Forelimb muscle (tissue), 1 donor: ENCODE results near the gene DMD. TPM values are rescaled to one million over a fixed set of nuclear protein-coding genes. Genes with fewer than 3 reads are reported as not detected.

ENCODE experiments used
- DNase-seq: peaks from one replicate; pipeline ENCODE4 v3.0.0-alpha.2; 2013; ENCODE audit warnings: low read depth
- polyA plus RNA-seq: library from polyadenylated mRNA; unstranded; fragments of 120-200 nt; gene quantifications from one replicate; pipeline ENCODE4 v1.2.1, GENCODE V29; 2013; ENCODE audit not compliant: insufficient read length

The DMD gene
- polyA plus RNA-seq, 1 donor = 100 TPM

GRCh38 chrX:31294475-31294874 lies 1916.9 kb downstream of the DMD start:
- DNase-seq = no peak

GRCh38 chrX:31293409-31293808 lies 1917.9 kb downstream of the DMD start:
- DNase-seq = no peak

- DNase-seq = no peak
Measured at GRCh38 chrX:31291131-31291530, 1920.2 kb downstream of the DMD start.

- DNase-seq = no peak
Measured at GRCh38 chrX:31287861-31288260, 1923.5 kb downstream of the DMD start.

- no peak for DNase-seq
Measured at GRCh38 chrX:31280580-31280979, 1930.8 kb downstream of the DMD start.

GRCh38 chrX:31279359-31279758 lies 1932.0 kb downstream of the DMD start:
- no peak for DNase-seq

- DNase-seq = no peak
Measured at GRCh38 chrX:31272472-31272775, 1938.9 kb downstream of the DMD start.

- DNase-seq = no peak
Measured at GRCh38 chrX:31271615-31272471, 1939.5 kb downstream of the DMD start.

- no peak for DNase-seq
Measured at GRCh38 chrX:31269914-31270313, 1941.4 kb downstream of the DMD start.

GRCh38 chrX:31268359-31268758 lies 1943.0 kb downstream of the DMD start:
- DNase-seq = no peak

- no peak for DNase-seq
Measured at GRCh38 chrX:31266203-31267076, 1944.9 kb downstream of the DMD start.

- no peak for DNase-seq
Measured at GRCh38 chrX:31265383-31265782, 1946.0 kb downstream of the DMD start.

- DNase-seq = no peak
Measured at GRCh38 chrX:31260351-31260750, 1951.0 kb downstream of the DMD start.

- DNase-seq = no peak
Measured at GRCh38 chrX:31258166-31258565, 1953.2 kb downstream of the DMD start.

- DNase-seq = no peak
Measured at GRCh38 chrX:31255310-31256033, 1955.9 kb downstream of the DMD start.

- no peak for DNase-seq
Measured at GRCh38 chrX:31252133-31252532, 1959.2 kb downstream of the DMD start.

GRCh38 chrX:31251336-31251735 lies 1960.0 kb downstream of the DMD start:
- DNase-seq = no peak

- DNase-seq = no peak
Measured at GRCh38 chrX:31245714-31246113, 1965.6 kb downstream of the DMD start.

GRCh38 chrX:31243804-31244203 lies 1967.5 kb downstream of the DMD start:
- no peak for DNase-seq

- no peak for DNase-seq
Measured at GRCh38 chrX:31240982-31241381, 1970.4 kb downstream of the DMD start.

- no peak for DNase-seq
Measured at GRCh38 chrX:31237189-31237588, 1974.2 kb downstream of the DMD start.

- no peak for DNase-seq
Measured at GRCh38 chrX:31236231-31236630, 1975.1 kb downstream of the DMD start.
